HT1080 (cell line): ENCODE data around the gene DAND5. TPM values are rescaled to one million over a fixed set of nuclear protein-coding genes. Genes with fewer than 3 reads are reported as not detected.
"Not testable (repeated sequence)": the region's sequence is repeated elsewhere in the genome, so short reads cannot be mapped to it uniquely, and the experiment has no call there.

ENCODE experiments used
- DNase-seq: peaks from one replicate; pipeline ENCODE4 v3.0.0-alpha.2; 2015; ENCODE audit warnings: low read depth
- total RNA-seq: library from RNA; depleted of rRNA; stranded (reverse); fragments of >200 nt; shearing (Covaris generic); gene quantifications from 2 replicates; pipeline ENCODE4 v1.2.3, GENCODE V29; 2014

The DAND5 gene
- total RNA-seq, 1 experiment from 2014 or later, result 0.31 TPM

DNA sequence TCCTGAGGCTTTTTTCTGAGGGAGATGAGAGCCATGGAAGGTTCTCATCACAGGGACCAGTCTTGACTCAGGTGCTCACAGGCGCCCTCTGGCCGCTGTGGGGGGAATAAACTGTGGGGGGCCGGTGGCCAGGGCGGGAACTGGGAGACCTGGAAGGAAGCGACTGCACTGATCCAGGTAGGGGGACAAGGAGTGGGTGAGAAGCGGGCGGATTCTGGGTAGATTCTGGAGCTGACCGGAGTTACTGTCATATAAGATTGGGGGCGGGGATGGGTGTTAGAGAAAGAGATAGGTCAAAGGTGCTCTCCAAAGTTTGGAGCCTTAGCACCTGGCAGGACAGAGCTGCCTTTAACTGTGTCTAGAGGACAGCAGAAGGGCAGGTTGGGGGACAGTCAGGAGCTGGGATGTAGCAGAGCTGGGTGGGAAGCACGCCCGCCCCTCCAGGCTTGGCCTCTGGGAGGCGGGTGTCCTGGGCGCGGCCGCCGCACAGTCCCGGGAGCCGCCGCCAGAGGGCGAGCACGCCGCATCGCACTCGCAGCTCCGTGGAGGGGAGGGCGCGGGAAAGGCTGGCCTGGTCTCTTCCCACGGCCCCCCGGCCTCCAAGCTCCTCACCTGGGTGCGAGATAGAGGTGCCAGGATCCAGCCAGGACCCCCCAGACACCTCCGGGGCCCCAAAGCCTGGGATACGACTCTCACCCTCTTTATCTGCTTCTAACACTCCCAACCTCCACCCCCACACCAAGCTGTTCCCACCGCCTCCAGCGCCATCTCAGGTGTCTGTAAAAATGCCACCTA is 4.2 kb upstream of the DAND5 start:
- DNase-seq, result peak; percentile 78

DNA sequence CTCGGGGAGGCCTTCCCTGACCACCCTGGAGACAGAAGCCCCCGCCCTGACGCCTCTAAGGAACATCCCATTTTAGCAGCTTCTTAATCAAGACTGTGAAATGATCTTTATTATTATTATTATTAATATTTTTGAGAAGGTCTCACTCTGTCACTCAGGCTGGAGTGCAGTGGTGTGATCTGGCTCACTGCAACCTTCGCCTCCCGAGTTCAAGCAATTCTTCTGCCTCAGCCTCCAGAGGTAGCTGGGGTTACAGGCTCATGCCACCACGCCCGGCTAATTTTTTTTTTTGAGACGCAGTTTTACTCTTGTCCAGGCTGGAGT is 3.6 kb upstream of the DAND5 start:
- no peak for DNase-seq

DNA sequence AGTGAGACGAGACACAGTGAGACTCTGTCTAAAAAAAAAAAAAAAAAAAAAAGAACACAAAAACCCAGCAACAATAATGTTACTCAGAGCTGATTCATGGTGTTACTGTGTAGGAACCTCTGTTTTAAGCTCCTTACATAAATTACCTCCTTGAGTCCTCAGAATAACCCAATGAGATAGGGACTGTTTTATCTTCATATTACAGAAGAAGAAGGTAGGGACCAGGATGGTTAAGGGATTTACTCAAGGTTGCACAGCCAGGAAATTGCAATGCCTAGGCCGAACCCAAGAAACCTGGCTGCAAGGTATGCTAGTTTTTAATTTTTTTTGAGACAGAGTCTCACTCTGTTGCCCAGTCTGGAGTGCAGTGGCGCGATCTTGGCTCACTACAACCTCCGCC is 1.5 kb upstream of the DAND5 start:
- DNase-seq, result peak; percentile 73

DNA sequence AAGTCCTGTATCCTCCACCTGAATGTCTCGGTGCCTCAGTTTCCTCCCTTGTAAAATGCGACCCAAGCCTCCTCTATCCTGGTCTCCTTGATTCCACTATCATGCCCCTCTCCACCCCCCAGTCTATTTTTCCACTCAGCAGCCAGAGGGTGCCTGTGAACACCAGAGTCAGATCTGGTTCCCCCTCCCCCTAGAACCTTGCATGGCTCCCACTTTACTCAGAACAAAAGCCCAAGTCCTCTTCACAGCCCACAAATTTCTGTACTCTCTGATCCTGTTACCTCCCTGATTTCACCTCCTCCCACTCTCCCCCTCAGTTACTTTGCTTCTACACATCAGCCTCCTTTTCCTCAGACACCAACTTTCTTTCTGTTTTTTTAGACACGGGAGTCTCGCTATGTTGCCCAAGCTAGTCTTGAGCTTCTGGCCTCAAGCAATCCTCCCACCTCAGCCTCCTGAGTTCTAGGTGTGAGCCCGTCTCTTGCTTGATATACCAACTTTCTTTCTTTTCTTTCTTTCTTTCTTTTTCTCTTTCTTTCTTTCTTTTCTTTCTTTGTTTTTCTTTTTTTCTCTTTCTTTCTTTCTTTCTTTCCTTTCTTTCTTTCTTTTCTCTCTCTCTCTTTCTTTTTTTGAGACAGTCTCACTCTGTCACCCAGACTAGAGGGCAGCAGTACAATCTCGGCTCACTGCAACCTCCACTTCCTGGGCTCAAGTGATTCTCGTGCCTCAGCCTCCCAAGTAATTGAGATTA is 869 bp downstream of the DAND5 start:
- DNase-seq, result no peak

DNA sequence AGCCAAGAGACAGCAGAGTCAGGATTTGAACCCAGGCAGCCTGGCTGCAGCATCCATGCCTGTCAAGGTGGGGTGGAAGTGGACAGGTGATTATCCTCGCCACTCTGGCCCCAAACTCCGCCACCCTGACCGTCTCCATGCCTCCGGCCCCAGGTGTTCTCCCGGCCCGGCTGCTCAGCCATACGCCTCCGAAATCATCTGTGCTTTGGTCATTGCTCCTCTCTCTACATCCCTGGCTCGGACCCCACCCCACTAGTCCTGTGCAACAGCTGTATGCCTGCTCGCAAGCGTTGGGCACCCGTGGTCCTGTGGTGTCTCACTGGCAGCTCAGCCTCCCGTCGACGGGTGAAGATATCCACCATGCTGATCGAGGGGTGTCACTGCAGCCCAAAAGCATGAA is 3.9 kb downstream of the DAND5 start:
- DNase-seq, result no peak

DNA sequence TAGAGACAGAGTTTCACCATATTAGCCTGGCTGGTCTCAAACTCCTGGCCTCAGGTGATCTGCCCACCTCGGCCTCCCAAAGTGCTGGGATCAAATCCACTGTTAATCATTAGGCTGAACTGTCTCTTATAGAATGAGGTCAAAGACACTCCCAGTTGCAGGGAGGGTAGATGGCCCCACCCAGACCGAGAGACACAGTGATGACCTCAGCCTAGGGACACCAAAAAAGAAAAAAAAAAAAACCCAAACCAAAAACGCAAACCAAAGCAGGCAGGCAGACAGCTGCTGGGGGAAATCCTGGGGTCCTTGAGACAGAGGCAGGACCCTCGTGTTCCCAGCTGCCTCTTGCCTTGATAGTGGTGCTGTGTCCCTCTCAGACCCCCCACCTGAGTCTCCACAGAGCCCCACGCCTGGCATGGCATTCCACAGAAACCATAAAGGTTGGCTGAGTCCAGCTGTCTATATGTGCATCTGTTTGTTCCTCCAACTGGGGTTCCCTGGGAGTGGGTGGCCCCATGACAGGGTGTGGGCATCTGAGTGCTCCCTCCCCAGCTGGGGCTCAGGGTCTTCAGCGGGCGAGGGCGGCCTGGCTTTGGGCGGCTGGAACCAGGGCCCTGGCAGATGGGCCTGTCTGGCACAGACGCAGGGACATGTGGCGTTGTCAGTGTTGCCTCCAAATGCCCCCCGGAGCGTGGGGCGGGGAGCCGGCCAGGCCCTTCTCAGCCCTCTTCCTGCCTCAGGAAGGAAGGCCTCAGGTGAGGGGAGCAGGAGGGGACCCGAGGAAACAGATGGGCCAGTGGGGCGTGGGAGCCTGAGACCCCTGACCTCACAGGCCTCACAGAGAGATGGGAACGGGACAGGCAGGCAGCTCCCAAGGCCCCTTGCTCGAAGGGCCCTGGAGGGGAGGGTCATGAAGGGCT is 5.2 kb downstream of the DAND5 start:
- DNase-seq, result no peak

DNA sequence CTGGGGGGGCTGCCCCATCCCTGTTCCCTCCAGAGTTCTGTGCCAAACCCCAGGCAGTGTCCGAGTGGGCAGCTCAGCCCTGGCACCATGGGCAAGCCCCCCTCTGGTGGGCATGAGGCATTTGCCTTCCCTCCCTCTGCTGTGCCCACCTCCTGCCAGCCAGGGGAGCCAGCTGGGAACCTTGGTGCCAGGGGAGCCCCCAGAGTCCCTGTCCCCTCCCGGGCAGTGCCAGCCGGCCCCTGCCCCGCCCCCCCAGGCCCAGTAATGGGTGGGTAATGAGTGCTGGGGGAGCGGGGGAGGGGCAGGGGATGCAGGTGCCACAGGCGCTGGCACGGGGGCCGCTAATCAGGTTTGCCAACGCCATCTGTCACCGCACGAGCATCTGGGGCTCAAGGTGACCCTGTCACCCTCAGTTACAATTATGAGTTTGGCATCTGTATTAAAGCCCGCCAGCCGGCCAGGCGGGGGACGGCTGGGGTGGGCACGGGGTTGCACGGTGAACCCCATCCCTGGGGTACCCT is 5.9 kb downstream of the DAND5 start:
- no peak for DNase-seq

DNA sequence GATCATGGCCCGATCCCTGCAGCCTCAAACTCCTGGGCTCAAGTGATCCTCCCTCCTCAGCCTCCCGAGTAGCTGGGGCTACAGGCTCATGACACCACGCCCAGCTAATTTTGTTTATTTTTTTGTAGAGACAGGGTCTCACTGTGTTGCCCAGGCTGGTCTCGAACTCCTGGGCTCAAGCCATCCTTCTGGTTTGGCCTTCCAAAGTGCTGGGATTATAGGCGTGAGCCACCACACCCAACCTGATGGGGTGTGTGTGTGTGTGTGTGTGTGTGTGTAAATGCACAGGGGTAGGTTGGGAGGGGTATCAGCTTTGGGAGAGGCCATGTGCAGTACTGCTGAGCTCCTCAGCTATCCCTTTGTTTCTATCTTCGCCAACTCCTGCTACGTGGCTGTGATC is 6.7 kb downstream of the DAND5 start:
- DNase-seq, result not testable (repeated sequence)

DNA sequence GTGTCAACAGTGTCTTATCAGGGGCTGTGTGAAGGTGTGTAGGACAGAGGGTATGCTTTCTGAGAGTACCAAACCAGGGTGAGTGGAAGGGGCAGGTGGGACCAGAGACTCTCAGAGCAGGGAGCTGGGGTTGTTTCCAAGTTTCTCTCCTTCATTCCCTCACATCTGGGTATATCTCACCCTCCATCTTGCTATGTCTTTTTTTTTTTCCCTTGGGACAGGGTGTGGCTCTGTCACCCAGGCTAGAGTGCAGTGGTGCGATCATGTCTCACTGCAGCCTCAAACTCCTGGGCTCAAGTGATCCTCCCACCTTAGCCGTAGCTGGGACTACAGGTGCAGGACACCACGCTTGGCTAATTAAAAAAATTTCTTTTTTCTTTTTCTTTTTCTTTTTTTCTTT is 10.6 kb downstream of the DAND5 start:
- DNase-seq, result no peak

DNA sequence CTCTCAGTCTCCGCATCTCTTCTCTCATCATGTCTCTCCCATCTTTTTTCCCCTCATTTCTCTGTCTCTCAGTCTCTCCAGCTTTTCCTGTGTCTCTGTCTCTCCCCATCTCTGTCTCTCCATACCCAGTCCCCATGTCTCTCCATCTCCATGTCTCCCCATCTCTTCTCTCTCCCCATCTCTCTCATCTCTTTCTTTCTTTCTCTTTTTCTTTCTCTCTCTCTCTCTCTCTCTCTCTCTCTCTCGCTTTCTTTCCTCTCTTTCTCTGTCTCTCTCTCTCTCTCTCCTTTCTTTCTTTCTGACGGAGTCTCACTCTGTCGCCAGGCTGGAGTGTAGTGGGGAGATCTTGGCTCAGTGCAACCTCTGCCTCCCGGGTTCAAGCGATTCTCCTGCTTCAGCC is 13.3 kb downstream of the DAND5 start:
- DNase-seq, result no peak

DNA sequence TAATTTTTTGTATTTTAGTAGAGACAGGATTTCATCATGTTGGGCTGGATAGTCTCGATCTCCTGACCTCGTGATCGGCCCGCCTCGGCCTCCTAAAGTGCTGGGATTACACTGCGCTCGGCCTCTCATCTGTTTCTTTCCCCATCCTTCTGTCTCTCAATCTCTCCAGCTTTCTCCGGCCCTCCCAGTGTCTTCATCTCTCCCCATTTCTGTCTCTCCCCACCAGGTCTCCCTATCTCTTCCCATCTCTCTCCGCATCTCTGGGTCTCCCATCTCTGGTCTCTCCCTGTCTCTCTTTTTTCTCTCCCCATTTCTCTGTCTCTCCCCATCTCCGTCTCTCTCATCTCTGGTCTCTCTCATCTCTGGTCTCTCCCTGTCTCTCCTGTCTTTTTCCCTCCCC is 13.7 kb downstream of the DAND5 start:
- DNase-seq, result no peak

DNA sequence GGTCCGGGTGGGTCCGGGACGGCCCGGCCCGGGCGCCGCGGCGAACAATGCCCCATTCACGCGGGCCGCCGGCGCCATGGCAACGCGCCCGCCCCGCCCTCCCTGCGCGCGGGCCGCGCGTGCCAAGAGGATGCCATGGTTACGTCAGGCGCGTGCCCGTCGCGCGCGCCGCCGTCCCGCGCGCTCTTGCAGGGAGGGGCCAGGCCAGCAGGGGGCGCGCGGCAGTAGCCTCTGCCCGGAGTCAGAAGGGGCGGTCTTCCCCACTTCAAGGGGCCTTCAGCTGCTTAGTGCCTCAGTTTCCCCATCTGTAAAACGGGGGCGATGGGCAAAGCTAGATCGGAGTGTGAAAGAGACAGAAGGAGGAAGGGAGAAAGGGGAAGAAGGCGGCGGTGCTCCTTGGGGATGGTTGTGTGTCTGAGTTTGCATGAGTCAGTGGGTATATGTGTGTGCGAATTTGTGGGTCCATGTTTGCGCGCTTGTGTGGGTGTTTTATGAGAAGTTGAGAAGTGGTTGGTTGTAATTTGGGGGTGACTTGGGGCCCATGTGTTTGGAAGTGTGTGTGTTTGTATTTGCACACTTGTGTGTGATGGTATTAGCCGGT is 14.3 kb downstream of the DAND5 start:
- peak; percentile 73 for DNase-seq

DNA sequence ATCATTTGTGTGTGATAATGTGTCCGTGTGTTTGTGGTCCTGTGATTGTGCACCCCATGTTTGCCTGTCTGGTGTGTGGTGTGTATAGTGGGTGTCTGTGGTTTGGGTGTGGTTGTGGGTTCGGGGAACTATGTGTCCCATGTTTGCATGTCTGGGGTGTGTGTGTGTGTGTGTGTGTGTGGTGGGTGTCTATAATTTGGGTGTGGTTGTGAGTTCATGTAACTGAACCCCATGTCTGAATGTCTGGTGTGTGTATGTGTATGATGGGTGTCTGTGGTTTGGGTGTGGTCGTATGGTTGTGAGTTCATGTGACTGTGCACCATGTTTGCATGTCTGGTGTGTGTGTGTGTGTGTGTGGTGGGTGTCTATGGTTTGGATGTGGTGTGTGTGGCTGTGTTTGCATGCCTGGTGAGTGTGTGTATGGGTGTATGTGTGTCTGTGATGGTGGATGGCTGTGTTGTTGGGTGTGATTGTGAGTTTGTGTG is 14.8 kb downstream of the DAND5 start:
- DNase-seq, result no peak

DNA sequence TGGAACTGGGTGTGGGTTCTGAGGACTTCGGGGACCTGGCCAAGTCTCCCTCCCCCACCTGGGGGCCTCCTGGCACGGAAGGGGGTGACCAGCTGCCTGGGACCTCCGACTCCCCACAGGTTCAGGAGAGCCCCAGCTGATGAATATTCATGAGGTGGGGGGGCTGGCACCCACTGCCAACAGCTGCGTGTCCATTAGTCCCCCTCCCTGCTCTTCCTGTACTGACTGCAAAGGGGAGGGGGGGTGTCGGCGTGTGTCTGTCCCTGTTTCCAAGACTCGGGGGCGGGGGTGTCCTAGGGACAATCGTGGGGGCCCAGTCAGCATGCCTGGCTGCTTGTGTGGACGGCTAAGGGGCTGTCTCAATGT is 15.3 kb downstream of the DAND5 start:
- DNase-seq, result no peak

DNA sequence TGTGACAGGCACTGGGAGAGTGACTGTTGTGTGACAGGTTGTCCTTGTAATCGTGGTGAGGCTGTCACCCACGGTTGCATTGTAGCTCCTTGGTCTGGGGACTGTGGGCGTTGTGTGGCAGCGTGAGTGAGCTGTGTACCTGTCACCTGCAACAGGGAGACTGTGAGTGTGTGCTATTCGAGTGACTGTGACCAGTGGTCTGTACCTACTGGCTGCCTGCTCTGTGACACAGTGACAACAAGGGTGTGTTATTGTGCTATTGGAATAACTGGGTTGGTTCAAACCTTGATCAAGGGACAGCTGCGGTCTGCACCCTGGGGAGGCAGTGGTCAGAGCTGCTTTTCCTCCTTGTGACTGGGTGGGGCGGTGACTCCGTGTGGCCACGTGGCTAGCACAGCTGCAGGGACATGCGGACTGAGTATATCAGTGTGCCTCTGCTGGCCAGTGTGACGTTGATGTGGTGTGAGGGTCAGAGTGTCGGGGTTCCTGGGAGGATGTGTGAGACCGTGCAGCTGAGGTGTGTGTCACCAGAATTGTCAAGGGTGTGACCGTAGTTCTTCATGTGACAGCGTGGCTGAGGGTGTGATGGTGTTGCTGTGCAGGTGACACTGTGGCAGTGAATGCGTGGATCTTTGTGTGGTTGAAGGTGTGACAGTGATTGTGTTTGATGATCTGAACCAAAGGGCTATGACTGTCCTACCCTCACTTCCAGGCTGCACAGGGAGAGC is 15.8 kb downstream of the DAND5 start:
- DNase-seq, result peak; percentile 56

DNA sequence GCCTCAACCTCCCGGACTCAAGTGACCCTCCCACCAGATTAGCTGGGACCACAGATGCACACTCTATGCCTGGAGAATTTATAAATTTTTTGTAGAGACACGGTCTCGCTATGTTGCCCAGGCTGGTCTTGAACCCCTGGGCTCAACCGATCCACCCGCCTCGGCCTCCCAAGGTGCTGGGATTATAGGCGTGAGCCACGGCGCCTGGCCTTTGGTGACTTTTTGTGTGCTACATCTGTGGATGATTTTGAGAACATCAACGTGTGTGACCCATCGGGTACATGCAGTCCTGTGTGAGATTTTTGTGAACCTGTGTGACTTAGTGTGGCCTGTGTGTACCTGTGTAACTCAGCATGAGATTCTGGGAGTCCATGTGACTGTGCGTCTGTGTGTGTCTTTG is 17.4 kb downstream of the DAND5 start:
- no peak for DNase-seq

DNA sequence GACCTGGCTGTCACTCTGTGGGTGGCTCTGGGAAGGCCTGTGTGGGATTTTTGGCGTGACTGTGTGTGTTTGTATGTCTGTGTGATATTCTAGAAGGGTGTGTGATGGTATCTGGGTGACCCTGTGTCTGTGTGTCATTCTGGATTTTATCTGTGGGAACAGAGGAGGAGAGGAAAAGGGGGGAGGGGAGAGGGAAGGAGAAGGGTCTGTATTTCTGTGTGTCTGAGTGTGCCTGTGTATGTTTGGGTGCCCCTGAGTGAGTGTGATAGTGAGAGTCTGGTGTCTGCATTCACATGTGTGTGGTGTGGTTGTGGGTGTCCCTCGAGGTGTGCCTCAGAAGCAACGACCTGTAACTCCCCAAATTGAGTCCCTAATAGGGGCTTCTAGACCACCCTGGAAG is 17.8 kb downstream of the DAND5 start:
- DNase-seq, result no peak

DNA sequence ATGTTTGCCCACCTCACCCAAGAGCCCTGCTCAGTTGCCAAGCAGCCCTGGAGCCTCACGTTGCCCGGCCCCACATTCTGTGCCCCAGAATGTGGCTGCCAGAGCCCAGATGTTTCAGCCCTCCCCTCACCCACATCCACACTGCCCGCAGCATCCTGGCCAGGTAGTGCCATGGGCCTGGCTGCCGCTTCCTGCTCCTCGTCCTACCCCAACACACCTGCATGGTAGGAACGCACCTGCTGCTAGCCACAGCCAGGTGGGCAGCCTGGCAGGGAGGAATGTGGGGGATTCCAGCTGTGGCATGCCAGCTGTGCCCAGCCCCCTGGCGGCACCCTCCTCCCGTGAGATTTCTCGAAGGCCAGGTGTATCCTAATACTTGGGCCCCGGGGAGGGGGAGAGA is 18.4 kb downstream of the DAND5 start:
- DNase-seq, result no peak

DNA sequence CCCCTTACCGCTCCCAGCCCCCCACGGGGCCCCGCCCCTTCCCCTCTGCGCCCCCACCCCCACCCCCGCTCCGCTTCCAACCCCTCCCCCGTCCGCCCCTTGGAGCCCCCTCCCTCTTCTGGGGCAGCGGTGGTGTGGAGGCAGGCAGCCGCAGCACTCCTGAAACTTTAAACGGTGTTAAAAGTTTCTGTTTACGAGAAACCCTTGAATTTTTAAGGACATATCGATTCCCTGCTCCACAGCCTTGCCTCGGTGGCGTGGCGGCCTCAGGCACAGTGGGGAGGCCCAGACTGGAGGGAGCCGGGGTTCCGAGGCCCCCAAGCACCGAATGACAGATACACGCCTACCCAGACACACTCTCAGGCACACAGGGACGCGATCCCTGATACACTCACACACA is 21.1 kb downstream of the DAND5 start:
- no peak for DNase-seq

DNA sequence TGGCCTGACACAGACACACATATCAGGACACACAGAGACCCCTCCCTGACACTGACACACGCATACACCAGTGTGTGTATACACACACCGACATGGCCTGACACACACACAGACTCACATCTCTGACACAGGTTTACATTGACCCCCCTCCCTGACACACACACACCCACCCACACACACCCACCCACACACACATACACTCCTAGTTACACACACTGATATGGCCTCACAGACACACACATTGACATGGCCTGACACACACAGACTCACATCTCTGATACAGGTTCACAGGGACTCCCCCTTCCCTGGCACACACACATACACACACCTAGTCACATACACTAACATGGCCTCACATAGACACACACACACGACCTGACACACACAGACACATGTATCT is 21.5 kb downstream of the DAND5 start:
- DNase-seq, result no peak

DNA sequence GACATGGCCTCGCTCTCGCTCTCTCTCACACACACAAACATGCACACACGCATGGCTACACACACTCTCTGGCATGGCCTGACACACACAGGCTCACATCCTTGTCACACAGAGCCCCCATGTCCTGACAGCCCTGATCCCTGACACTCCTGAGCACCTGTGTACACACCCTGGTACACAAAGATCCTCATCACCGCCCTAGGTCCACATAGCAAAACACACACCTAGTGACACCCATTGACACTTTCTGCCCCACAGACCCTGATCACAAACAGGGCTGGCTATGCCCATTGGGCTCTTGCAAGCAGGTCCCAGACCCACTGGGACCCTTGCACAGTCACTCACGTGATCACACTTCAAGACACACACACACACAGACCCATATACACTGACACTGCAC is 21.9 kb downstream of the DAND5 start:
- no peak for DNase-seq
